ENCODE results near the gene FRRS1. TPM values are rescaled to one million over a fixed set of nuclear protein-coding genes. Genes with fewer than 3 reads are reported as not detected.

Gene FRRS1
- total RNA-seq, 4 donors from 2014 or later = 3.6 to 13.1 (median 7.3) TPM

DNA sequence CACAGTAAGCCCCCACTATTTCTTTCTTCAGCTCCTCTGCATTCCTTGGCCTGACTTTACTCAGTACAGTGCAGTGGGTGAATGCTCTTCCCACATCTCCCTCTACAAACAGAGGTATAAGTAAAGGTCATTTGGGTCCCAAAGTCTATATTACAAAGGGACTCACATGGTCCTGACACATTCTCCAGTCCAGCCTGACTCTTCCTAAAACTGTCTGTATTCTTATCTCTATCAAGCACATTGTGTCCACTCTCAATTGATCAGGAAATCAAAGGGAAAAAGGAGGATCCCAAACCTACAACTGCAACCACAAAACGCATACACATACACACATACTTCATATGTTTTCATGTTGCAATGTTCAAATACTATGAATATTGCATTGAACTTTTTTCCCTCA, 49.4 kb downstream of the FRRS1 start:
- no peak for ATAC-seq (ENCODE audit: low FRiP score)
- no peak for DNase-seq (ENCODE audit: low spot score)
- TF ChIP-seq, protein P1, sequence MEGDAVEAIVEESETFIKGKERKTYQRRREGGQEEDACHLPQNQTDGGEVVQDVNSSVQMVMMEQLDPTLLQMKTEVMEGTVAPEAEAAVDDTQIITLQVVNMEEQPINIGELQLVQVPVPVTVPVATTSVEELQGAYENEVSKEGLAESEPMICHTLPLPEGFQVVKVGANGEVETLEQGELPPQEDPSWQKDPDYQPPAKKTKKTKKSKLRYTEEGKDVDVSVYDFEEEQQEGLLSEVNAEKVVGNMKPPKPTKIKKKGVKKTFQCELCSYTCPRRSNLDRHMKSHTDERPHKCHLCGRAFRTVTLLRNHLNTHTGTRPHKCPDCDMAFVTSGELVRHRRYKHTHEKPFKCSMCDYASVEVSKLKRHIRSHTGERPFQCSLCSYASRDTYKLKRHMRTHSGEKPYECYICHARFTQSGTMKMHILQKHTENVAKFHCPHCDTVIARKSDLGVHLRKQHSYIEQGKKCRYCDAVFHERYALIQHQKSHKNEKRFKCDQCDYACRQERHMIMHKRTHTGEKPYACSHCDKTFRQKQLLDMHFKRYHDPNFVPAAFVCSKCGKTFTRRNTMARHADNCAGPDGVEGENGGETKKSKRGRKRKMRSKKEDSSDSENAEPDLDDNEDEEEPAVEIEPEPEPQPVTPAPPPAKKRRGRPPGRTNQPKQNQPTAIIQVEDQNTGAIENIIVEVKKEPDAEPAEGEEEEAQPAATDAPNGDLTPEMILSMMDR (IDR thresholded peaks at IDR 0.05) = no peak

DNA sequence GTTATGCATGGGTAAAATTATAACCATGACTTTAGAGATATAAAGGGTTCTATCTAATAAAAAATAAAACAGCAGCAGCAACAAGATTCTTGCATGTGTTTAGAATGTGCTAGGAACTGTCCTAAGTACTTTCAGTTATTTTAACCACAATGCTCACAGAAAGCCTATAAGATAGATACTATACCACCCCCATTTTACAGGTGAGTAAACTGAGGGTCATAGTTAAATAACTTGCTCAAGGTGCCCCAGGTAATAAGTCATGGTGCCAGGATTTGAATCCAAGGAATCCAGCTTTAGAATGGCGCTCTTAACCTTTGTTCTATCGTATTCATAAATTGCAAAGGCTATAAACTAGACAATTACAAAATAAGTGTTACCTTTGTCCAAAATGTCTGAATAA, 53.4 kb downstream of the FRRS1 start:
- ATAC-seq (ENCODE audit: low FRiP score) = no peak
- TF ChIP-seq, protein P1 (IDR thresholded peaks at IDR 0.05) = no peak
- no peak for DNase-seq (ENCODE audit: low spot score)

DNA sequence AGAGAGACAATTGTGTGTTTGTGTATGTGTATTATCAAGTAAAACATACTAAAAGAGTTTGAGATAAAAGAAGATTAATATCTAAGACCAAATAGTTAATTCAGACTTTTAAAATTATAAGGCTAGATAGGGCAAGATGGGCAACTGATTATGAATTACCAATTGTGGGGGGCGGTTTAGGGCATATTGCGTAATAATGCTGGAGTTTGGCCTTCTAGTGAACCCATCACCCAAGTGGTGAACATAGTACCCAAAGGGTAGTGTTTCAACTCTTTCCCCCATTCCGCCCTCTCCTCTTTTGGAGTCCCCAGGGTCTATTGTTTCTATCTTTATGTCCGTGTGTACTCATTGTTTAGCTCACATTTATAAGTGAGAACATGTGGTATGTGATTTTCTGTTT, 55.4 kb downstream of the FRRS1 start:
- TF ChIP-seq, protein P1 (IDR thresholded peaks at IDR 0.05) = no peak
- DNase-seq (ENCODE audit: low spot score) = no peak
- no peak for ATAC-seq (ENCODE audit: low FRiP score)

DNA sequence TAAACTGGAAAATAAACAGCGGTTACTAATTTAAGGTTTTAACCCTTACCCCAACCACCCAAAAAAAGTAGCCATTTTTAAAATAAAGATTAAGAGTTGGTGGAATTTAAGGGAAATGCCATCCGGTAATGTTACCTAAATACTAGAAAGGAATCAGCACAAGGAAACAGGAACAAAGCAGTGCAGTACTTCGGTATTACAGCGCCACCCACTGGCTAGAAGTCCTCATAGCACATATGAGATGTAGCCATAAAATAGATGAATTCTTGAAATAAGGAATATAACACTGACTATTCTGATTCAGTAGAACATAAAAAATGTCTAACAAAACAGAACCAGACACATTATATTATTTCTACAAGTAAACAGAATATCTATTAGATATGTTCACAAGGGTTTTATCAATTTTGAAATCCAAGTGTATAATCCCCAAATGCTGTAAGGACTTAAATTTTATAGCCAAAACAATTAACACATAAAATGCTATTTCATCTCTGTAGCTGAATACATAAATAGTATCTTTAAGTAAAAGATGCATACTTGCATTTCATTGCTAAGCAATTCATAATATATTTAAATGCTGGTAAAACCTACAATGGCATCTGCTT, 58.8 kb downstream of the FRRS1 start:
- peak; percentile 97 for DNase-seq (ENCODE audit: low spot score)
- TF ChIP-seq, protein P1 (IDR thresholded peaks at IDR 0.05) = peak in 1 of 3 donors; percentile 46
- ATAC-seq (ENCODE audit: low FRiP score) = peak; percentile 86

DNA sequence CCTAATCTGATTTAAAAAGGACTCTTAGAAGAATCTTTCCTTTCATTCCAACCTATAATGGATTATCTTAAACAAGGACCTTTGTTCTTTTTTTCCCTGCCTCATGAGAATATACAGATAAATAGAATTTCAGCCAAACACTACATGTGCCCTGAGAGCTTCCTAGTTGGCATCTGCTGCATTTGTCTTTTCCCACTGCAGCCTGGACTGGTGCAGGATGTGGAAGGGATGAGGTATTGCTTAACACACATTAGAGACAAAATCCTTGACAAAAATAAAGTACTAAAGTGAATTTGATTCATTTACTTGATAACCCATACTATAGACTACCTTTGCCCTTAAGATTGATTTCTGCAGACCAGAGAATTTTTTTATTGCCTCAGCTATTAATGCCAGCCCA, 61.0 kb downstream of the FRRS1 start:
- ATAC-seq (ENCODE audit: low FRiP score) (no peak), DNase-seq (ENCODE audit: low spot score) (no peak)
- TF ChIP-seq, protein P1 (IDR thresholded peaks at IDR 0.05) = no peak

DNA sequence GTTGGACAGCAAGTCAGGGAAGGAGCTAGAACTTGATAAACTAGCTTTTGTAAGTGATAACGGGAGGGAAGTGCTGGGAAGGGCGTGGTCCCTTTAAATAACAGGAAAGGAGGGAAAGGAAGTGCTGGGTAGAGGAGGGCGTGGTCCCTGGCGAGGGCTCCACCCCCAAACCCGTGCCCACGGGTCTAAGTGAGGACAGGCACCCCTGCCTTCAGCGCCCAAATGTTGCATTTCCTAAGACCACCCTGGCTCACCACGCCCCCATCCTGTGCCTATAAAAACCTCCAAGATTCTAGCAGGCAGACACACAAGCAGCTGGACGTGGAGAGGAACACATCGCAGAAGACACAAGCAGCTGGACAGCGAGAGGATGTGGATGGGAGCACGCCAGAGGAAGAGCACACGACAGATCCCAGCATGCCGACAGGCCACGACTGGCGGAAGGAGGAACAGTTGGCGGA, 62.0 kb downstream of the FRRS1 start:
- DNase-seq (ENCODE audit: low spot score) (no peak), ATAC-seq (ENCODE audit: low FRiP score) (no peak)
- TF ChIP-seq, protein P1 (IDR thresholded peaks at IDR 0.05) = no peak

DNA sequence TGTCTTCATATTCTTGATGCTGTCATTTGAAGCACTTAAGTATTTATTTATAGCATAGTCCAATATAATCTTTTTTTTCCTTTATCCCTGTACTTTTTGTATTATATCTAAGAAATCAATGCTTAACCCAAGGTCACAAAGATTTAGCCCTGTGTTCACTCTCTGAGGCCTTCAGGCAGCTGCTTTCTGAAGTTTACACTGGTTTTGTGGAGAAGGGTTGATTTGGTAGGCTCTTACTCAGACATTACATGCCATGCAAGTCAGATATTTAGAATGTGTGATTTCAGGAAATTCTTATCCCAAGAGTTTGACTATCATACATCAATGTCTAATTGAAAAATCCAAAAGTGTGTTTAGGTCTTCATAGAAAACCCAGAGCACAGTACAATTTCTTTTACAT, 64.2 kb downstream of the FRRS1 start:
- DNase-seq (ENCODE audit: low spot score) = no peak
- TF ChIP-seq, protein P1 (IDR thresholded peaks at IDR 0.05) = no peak
- no peak for ATAC-seq (ENCODE audit: low FRiP score)
